Measurements from ENCODE around the gene RTL1.

RTL1 gene

GRCh38 chr14:100872259-100873095, 31.0 kb downstream of the RTL1 start:
- Histone ChIP-seq H3K9me3 (ENCODE audit: control insufficient read depth, insufficient read depth, low read length) (no peaks in the 10 kb centered on the region; the same call in none of the 2 replicates), H3K4me3 (ENCODE audit: low read depth, low read length) (no peak overlapping the region), H3K4me1 (ENCODE audit: control insufficient read depth, insufficient read depth, low read length) (no peaks in the 10 kb centered on the region), H3K27ac (ENCODE audit: low read depth, low read length) (no peak overlapping the region), H3K36me3 (ENCODE audit: control insufficient read depth, insufficient read depth, low read length) (peaks cover 3% of the 10 kb centered on the region; the same call in 1 of the 2 replicates), H3K9ac (ENCODE audit: low read depth, low read length) (no peak overlapping the region), H3K27me3 (ENCODE audit: control insufficient read depth, insufficient read depth, low read length) (no peaks in the 10 kb centered on the region)

- no peak overlapping the region for H3K4me3 ChIP-seq (ENCODE audit: low read depth, low read length)
- no peaks in the 10 kb centered on the region for H3K27me3 ChIP-seq (ENCODE audit: control insufficient read depth, insufficient read depth, low read length)
- H3K9ac ChIP-seq (ENCODE audit: low read depth, low read length), result no peak overlapping the region
- no peaks in the 10 kb centered on the region for H3K4me1 ChIP-seq (ENCODE audit: control insufficient read depth, insufficient read depth, low read length)
- peaks cover 3% of the 10 kb centered on the region; the same call in 1 of the 2 replicates for H3K36me3 ChIP-seq (ENCODE audit: control insufficient read depth, insufficient read depth, low read length)
- no peak overlapping the region for H3K27ac ChIP-seq (ENCODE audit: low read depth, low read length)
- no peaks in the 10 kb centered on the region; the same call in none of the 2 replicates for H3K9me3 ChIP-seq (ENCODE audit: control insufficient read depth, insufficient read depth, low read length)
Observed at GRCh38 chr14:100871234-100872186, 32.0 kb downstream of the RTL1 start.

- Histone ChIP-seq H3K36me3 (ENCODE audit: control insufficient read depth, insufficient read depth, low read length) (peaks cover 16% of the 10 kb centered on the region; the same call in 1 of the 2 replicates), H3K9ac (ENCODE audit: low read depth, low read length) (no peak overlapping the region), H3K9me3 (ENCODE audit: control insufficient read depth, insufficient read depth, low read length) (no peaks in the 10 kb centered on the region; the same call in none of the 2 replicates), H3K27ac (ENCODE audit: low read depth, low read length) (no peak overlapping the region), H3K4me3 (ENCODE audit: low read depth, low read length) (no peak overlapping the region), H3K27me3 (ENCODE audit: control insufficient read depth, insufficient read depth, low read length) (no peaks in the 10 kb centered on the region), H3K4me1 (ENCODE audit: control insufficient read depth, insufficient read depth, low read length) (no peaks in the 10 kb centered on the region)
Observed at GRCh38 chr14:100868621-100869370, 34.7 kb downstream of the RTL1 start.

- Histone ChIP-seq H3K27ac (ENCODE audit: low read depth, low read length) (no peak overlapping the region), H3K36me3 (ENCODE audit: control insufficient read depth, insufficient read depth, low read length) (peaks cover 20% of the 10 kb centered on the region; the same call in 1 of the 2 replicates), H3K27me3 (ENCODE audit: control insufficient read depth, insufficient read depth, low read length) (no peaks in the 10 kb centered on the region), H3K9me3 (ENCODE audit: control insufficient read depth, insufficient read depth, low read length) (peaks cover 4% of the 10 kb centered on the region), H3K4me1 (ENCODE audit: control insufficient read depth, insufficient read depth, low read length) (no peaks in the 10 kb centered on the region), H3K9ac (ENCODE audit: low read depth, low read length) (no peak overlapping the region), H3K4me3 (ENCODE audit: low read depth, low read length) (no peak overlapping the region)
Observed at GRCh38 chr14:100867631-100868315, 35.7 kb downstream of the RTL1 start.

GRCh38 chr14:100866666-100867630, 36.6 kb downstream of the RTL1 start:
- no peak overlapping the region for H3K4me3 ChIP-seq (ENCODE audit: low read depth, low read length)
- H3K27me3 ChIP-seq (ENCODE audit: control insufficient read depth, insufficient read depth, low read length), result no peaks in the 10 kb centered on the region
- H3K4me1 ChIP-seq (ENCODE audit: control insufficient read depth, insufficient read depth, low read length), result no peaks in the 10 kb centered on the region
- H3K9ac ChIP-seq (ENCODE audit: low read depth, low read length), result no peak overlapping the region
- H3K36me3 ChIP-seq (ENCODE audit: control insufficient read depth, insufficient read depth, low read length), result peaks cover 20% of the 10 kb centered on the region; the same call in 1 of the 2 replicates
- peaks cover 4% of the 10 kb centered on the region; the same call in 1 of the 2 replicates for H3K9me3 ChIP-seq (ENCODE audit: control insufficient read depth, insufficient read depth, low read length)
- H3K27ac ChIP-seq (ENCODE audit: low read depth, low read length), result no peak overlapping the region

- H3K36me3 ChIP-seq (ENCODE audit: control insufficient read depth, insufficient read depth, low read length), result peaks cover 22% of the 10 kb centered on the region
Observed at GRCh38 chr14:100865682-100866591, 37.6 kb downstream of the RTL1 start.

GRCh38 chr14:100864960-100865681, 38.4 kb downstream of the RTL1 start:
- no peak overlapping the region for H3K4me3 ChIP-seq (ENCODE audit: low read depth, low read length)
- no peak overlapping the region for H3K9ac ChIP-seq (ENCODE audit: low read depth, low read length)
- H3K9me3 ChIP-seq (ENCODE audit: control insufficient read depth, insufficient read depth, low read length), result peaks cover 4% of the 10 kb centered on the region; the same call in 1 of the 2 replicates
- no peaks in the 10 kb centered on the region for H3K27me3 ChIP-seq (ENCODE audit: control insufficient read depth, insufficient read depth, low read length)
- H3K36me3 ChIP-seq (ENCODE audit: control insufficient read depth, insufficient read depth, low read length), result peaks cover 22% of the 10 kb centered on the region
- no peak overlapping the region for H3K27ac ChIP-seq (ENCODE audit: low read depth, low read length)
- no peaks in the 10 kb centered on the region for H3K4me1 ChIP-seq (ENCODE audit: control insufficient read depth, insufficient read depth, low read length)

More at GRCh38 chr14:100865682-100866591, 37.6 kb downstream of the RTL1 start:
- H3K4me1 ChIP-seq (ENCODE audit: control insufficient read depth, insufficient read depth, low read length), result no peaks in the 10 kb centered on the region
- no peak overlapping the region for H3K4me3 ChIP-seq (ENCODE audit: low read depth, low read length)
- no peak overlapping the region for H3K27ac ChIP-seq (ENCODE audit: low read depth, low read length)
- no peaks in the 10 kb centered on the region for H3K27me3 ChIP-seq (ENCODE audit: control insufficient read depth, insufficient read depth, low read length)
- peaks cover 4% of the 10 kb centered on the region; the same call in 1 of the 2 replicates for H3K9me3 ChIP-seq (ENCODE audit: control insufficient read depth, insufficient read depth, low read length)
- H3K9ac ChIP-seq (ENCODE audit: low read depth, low read length), result no peak overlapping the region

- H3K27ac ChIP-seq (ENCODE audit: low read depth, low read length), result no peak overlapping the region
- H3K27me3 ChIP-seq (ENCODE audit: control insufficient read depth, insufficient read depth, low read length), result no peaks in the 10 kb centered on the region
- H3K4me1 ChIP-seq (ENCODE audit: control insufficient read depth, insufficient read depth, low read length), result no peaks in the 10 kb centered on the region
- no peak overlapping the region for H3K4me3 ChIP-seq (ENCODE audit: low read depth, low read length)
- H3K36me3 ChIP-seq (ENCODE audit: control insufficient read depth, insufficient read depth, low read length), result peaks cover 22% of the 10 kb centered on the region
- no peak overlapping the region for H3K9ac ChIP-seq (ENCODE audit: low read depth, low read length)
- peaks cover 4% of the 10 kb centered on the region; the same call in 1 of the 2 replicates for H3K9me3 ChIP-seq (ENCODE audit: control insufficient read depth, insufficient read depth, low read length)
Observed at GRCh38 chr14:100864206-100864605, 39.3 kb downstream of the RTL1 start.
